ENCODE results near the gene APP.

- TF ChIP-seq CTCF (IDR thresholded peaks at IDR 0.05; ENCODE audit: low read length) (no peak), EZH2 (IDR thresholded peaks at IDR 0.05; ENCODE audit: borderline replicate concordance, low read length) (no peak)
Observed at GRCh38 chr21:25885880-25886279, 284.7 kb downstream of the APP start.
